ENCODE measurements around the gene NEURL4. TPM values are rescaled to one million over a fixed set of nuclear protein-coding genes. Genes with fewer than 3 reads are reported as not detected.
"Not testable (repeated sequence)": the region's sequence is repeated elsewhere in the genome, so short reads cannot be mapped to it uniquely, and the experiment has no call there.

NEURL4 gene
- 35.6 TPM for total RNA-seq (ENCODE audit: insufficient read depth, low replicate concordance)

GRCh38 chr17:7328840-7329373 lies at the start of gene NEURL4:
Gene NEURL4 (minus strand): TSS chr17:7329335. CDS start chr17:7329312, 23 bp downstream.
- no peak for DNase-seq (ENCODE audit: low spot score)

GRCh38 chr17:7374353-7374752 lies 45.2 kb upstream of the NEURL4 start:
- DNase-seq (ENCODE audit: low spot score): no peak

GRCh38 chr17:7370853-7371252 lies 41.7 kb upstream of the NEURL4 start:
- DNase-seq (ENCODE audit: low spot score): no peak

GRCh38 chr17:7369825-7370224 lies 40.7 kb upstream of the NEURL4 start:
- DNase-seq (ENCODE audit: low spot score): no peak

- not testable (repeated sequence) for DNase-seq (ENCODE audit: low spot score)
Measured at GRCh38 chr17:7368599-7368994, 39.5 kb upstream of the NEURL4 start.

GRCh38 chr17:7367918-7368598 lies 38.9 kb upstream of the NEURL4 start:
- DNase-seq (ENCODE audit: low spot score): no peak

- no peak for DNase-seq (ENCODE audit: low spot score)
Measured at GRCh38 chr17:7367083-7367482, 37.9 kb upstream of the NEURL4 start.

- not testable (repeated sequence) for DNase-seq (ENCODE audit: low spot score)
Measured at GRCh38 chr17:7365963-7366362, 36.8 kb upstream of the NEURL4 start.

- no peak for DNase-seq (ENCODE audit: low spot score)
Measured at GRCh38 chr17:7363311-7363710, 34.2 kb upstream of the NEURL4 start.

GRCh38 chr17:7361906-7362305 lies 32.8 kb upstream of the NEURL4 start:
- no peak for DNase-seq (ENCODE audit: low spot score)

- DNase-seq (ENCODE audit: low spot score): no peak
Measured at GRCh38 chr17:7357381-7357780, 28.2 kb upstream of the NEURL4 start.

GRCh38 chr17:7356756-7357155 lies 27.6 kb upstream of the NEURL4 start:
- DNase-seq (ENCODE audit: low spot score): peak; percentile 86

- DNase-seq (ENCODE audit: low spot score): peak; percentile 73
Measured at GRCh38 chr17:7356072-7356549, 27.0 kb upstream of the NEURL4 start.

GRCh38 chr17:7355573-7355972 lies 26.4 kb upstream of the NEURL4 start:
- no peak for DNase-seq (ENCODE audit: low spot score)

GRCh38 chr17:7355053-7355452 lies 25.9 kb upstream of the NEURL4 start, which contains the start of gene TMEM95:
Gene TMEM95 (plus strand): TSS chr17:7355156. CDS start chr17:7355205, 49 bp downstream.
- DNase-seq (ENCODE audit: low spot score): peak; percentile 55

GRCh38 chr17:7354262-7354843 lies 25.2 kb upstream of the NEURL4 start:
- peak; percentile 93 for DNase-seq (ENCODE audit: low spot score)

- DNase-seq (ENCODE audit: low spot score): no peak
Measured at GRCh38 chr17:7352910-7353635, 23.9 kb upstream of the NEURL4 start.

- DNase-seq (ENCODE audit: low spot score): no peak
Measured at GRCh38 chr17:7352503-7352889, 23.4 kb upstream of the NEURL4 start.

GRCh38 chr17:7351665-7352502 lies 22.7 kb upstream of the NEURL4 start, which contains the start of gene KCTD11:
Gene KCTD11 (plus strand): TSS chr17:7352162.
- DNase-seq (ENCODE audit: low spot score): peak; percentile 95

- DNase-seq (ENCODE audit: low spot score): no peak
Measured at GRCh38 chr17:7348478-7349242, 19.5 kb upstream of the NEURL4 start.

Data from umbilical cord (tissue), 2 donors.